CD4-positive, alpha-beta T cell treated with Interleukin-12 subunit alpha and Interleukin-12 subunit beta, for 1 hour (primary cell): ENCODE results near the gene CHD6.

Experiments
- DNase-seq: peaks from one replicate; pipeline ENCODE4 v3.0.0-alpha.2; 2020

Gene CHD6

GRCh38 chr20:41622584-41622983 lies 4.4 kb upstream of the CHD6 start:
- no peak for DNase-seq

- DNase-seq, result no peak
Observed at GRCh38 chr20:41621971-41622370, 3.8 kb upstream of the CHD6 start.

GRCh38 chr20:41621421-41621820 lies 3.2 kb upstream of the CHD6 start:
- no peak for DNase-seq

- no peak for DNase-seq
Observed at GRCh38 chr20:41619360-41620100, 1.4 kb upstream of the CHD6 start.

GRCh38 chr20:41618807-41619311 lies 682 bp upstream of the CHD6 start:
- DNase-seq, result no peak

- DNase-seq, result peak; percentile 48
Observed at GRCh38 chr20:41617059-41617901, 897 bp downstream of the CHD6 start.

- no peak for DNase-seq
Observed at GRCh38 chr20:41616228-41616627, 1.9 kb downstream of the CHD6 start.

- DNase-seq, result no peak
Observed at GRCh38 chr20:41615676-41616075, 2.5 kb downstream of the CHD6 start.

- no peak for DNase-seq
Observed at GRCh38 chr20:41615110-41615509, 3.1 kb downstream of the CHD6 start.

- DNase-seq, result no peak
Observed at GRCh38 chr20:41613321-41613720, 4.9 kb downstream of the CHD6 start.

- DNase-seq, result no peak
Observed at GRCh38 chr20:41609474-41609873, 8.7 kb downstream of the CHD6 start.

GRCh38 chr20:41608606-41609005 lies 9.6 kb downstream of the CHD6 start:
- DNase-seq, result no peak

GRCh38 chr20:41607791-41608190 lies 10.4 kb downstream of the CHD6 start:
- no peak for DNase-seq

- DNase-seq, result no peak
Observed at GRCh38 chr20:41604002-41604401, 14.2 kb downstream of the CHD6 start.

GRCh38 chr20:41601742-41602141 lies 16.4 kb downstream of the CHD6 start:
- no peak for DNase-seq

- no peak for DNase-seq
Observed at GRCh38 chr20:41600926-41601631, 17.1 kb downstream of the CHD6 start.

GRCh38 chr20:41599699-41600104 lies 18.5 kb downstream of the CHD6 start:
- DNase-seq, result no peak

GRCh38 chr20:41598719-41599118 lies 19.5 kb downstream of the CHD6 start:
- no peak for DNase-seq

GRCh38 chr20:41594514-41595322 lies 23.5 kb downstream of the CHD6 start:
- no peak for DNase-seq

GRCh38 chr20:41592516-41593216 lies 25.5 kb downstream of the CHD6 start:
- no peak for DNase-seq

GRCh38 chr20:41587956-41588355 lies 30.2 kb downstream of the CHD6 start:
- DNase-seq, result no peak

- no peak for DNase-seq
Observed at GRCh38 chr20:41587523-41587922, 30.7 kb downstream of the CHD6 start.
